IMR-90 (cell line): ENCODE results near the gene FAM234A. TPM values are rescaled to one million over a fixed set of nuclear protein-coding genes. Genes with fewer than 3 reads are reported as not detected.

ENCODE experiments used
- ATAC-seq: fragments of 200-7000 bp; cut with Tn5 transposase; 2 replicates; pipeline ENCODE4 v1.9.1; 2020; ENCODE audit warnings: low read depth, mild to moderate bottlenecking, moderate library complexity
- BruUV-seq: library from RNA; stranded (reverse); fragments of 400-500 nt; replicated peaks from 2 replicates; lab custom pipeline; 2021; lab: Mats Ljungman, UMichigan
- CTCF ChIA-PET: fragments of 300-600 bp; formaldehyde crosslinking; extraction: SDS; loops from one replicate; lab custom pipeline; 2021; ENCODE audit warnings: antibody characterized with exemption; lab: Yijun Ruan, JAX
- POLR2A ChIA-PET: fragments of 300-600 bp; sonication (Branson Sonifier 250); formaldehyde crosslinking; loops from one replicate; lab custom pipeline; 2022; ENCODE audit warnings: antibody characterized with exemption; ENCODE audit not compliant: unreplicated experiment; lab: Charles Lee
- DNase-seq: peaks from one replicate; pipeline ENCODE4 v3.0.0; 2013
- H2AFZ ChIP-seq: replicated peaks from 2 replicates; pipeline ENCODE3; 2013; ENCODE audit warnings: low read length, mild to moderate bottlenecking; ENCODE audit not compliant: poor library complexity
- H2AK5ac ChIP-seq: 2 replicates; pipeline ENCODE4 v1.6.1; 2013; ENCODE audit warnings: low read depth, low read length, inconsistent platforms
- H2AK9ac ChIP-seq: replicated peaks from 2 replicates; pipeline ENCODE3; 2013; ENCODE audit warnings: mild to moderate bottlenecking, low read depth, low read length, moderate library complexity; ENCODE audit not compliant: poor library complexity
- H2BK120ac ChIP-seq: 2 replicates; pipeline ENCODE4 v1.6.1; 2013; ENCODE audit warnings: low read depth, low read length, inconsistent platforms
- H2BK15ac ChIP-seq: 3 replicates; pipeline ENCODE4 v1.6.1; 2013; ENCODE audit warnings: low read depth, low read length, inconsistent platforms
- H2BK20ac ChIP-seq: 2 replicates; pipeline ENCODE4 v1.6.1; 2013; ENCODE audit warnings: low read depth, mild to moderate bottlenecking, inconsistent platforms, low read length, moderate library complexity
- H2BK5ac ChIP-seq: 2 replicates; pipeline ENCODE4 v1.6.1; 2013; ENCODE audit warnings: mild to moderate bottlenecking, low read depth, low read length, inconsistent platforms; ENCODE audit not compliant: poor library complexity, severe bottlenecking
- H3K14ac ChIP-seq: replicated peaks from 2 replicates; pipeline ENCODE4 v1.6.1; 2013; ENCODE audit warnings: low read depth, low read length, inconsistent platforms
- H3K18ac ChIP-seq: 2 replicates; pipeline ENCODE4 v1.6.1; 2013; ENCODE audit warnings: low read depth, low read length, control low read depth
- H3K23ac ChIP-seq: 2 replicates; pipeline ENCODE4 v1.6.1; 2013; ENCODE audit warnings: low read depth, low read length, inconsistent platforms
- H3K27ac ChIP-seq: 2 replicates; pipeline ENCODE4 v1.5.1; 2013; ENCODE audit warnings: mild to moderate bottlenecking, control low read depth, low read length; ENCODE audit not compliant: insufficient read depth
- H3K27me3 ChIP-seq: 2 replicates; pipeline ENCODE4 v1.6.1; 2013; ENCODE audit warnings: low read length; ENCODE audit not compliant: control insufficient read depth, insufficient read depth
- H3K36me3 ChIP-seq: 2 replicates; pipeline ENCODE4 v1.6.1; 2013; ENCODE audit warnings: low read length, mixed read lengths; ENCODE audit not compliant: control insufficient read depth, insufficient read depth
- H3K4ac ChIP-seq: 2 replicates; pipeline ENCODE4 v1.6.1; 2013; ENCODE audit warnings: low read depth, low read length, inconsistent platforms
- H3K4me1 ChIP-seq: 2 replicates; pipeline ENCODE4 v1.6.1; 2013; ENCODE audit warnings: low read length, mixed read lengths; ENCODE audit not compliant: control insufficient read depth, insufficient read depth
- H3K4me2 ChIP-seq: 2 replicates; pipeline ENCODE4 v1.6.1; 2013; ENCODE audit warnings: low read depth, mild to moderate bottlenecking, control low read depth, low read length, moderate library complexity
- H3K4me3 ChIP-seq: 2 replicates; pipeline ENCODE4 v1.5.1; 2013; ENCODE audit warnings: low read depth, mild to moderate bottlenecking, control low read depth, low read length, moderate library complexity; ENCODE audit not compliant: insufficient read depth
- H3K56ac ChIP-seq: 2 replicates; pipeline ENCODE4 v1.6.1; 2013; ENCODE audit warnings: low read length, inconsistent platforms; ENCODE audit not compliant: insufficient read depth; ENCODE audit errors: extremely low read depth
- H3K79me1 ChIP-seq, 2 experiments: 2 replicates each; pipeline ENCODE4 v1.6.1; 2013; ENCODE audit warnings: low read length in 2 of 2, inconsistent platforms in 1 of 2, low read depth in 1 of 2
- H3K9ac ChIP-seq: 2 replicates; pipeline ENCODE4 v1.6.1; 2013; ENCODE audit warnings: low read depth, low read length, control low read depth
- H3K9me1 ChIP-seq: 2 replicates; pipeline ENCODE4 v1.6.1; 2013; ENCODE audit warnings: low read length, inconsistent platforms; ENCODE audit not compliant: insufficient read depth
- H3K9me3 ChIP-seq: 2 replicates; pipeline ENCODE4 v1.6.1; 2013; ENCODE audit warnings: low read length; ENCODE audit not compliant: control insufficient read depth, insufficient read depth
- H4K20me1 ChIP-seq: 2 replicates; pipeline ENCODE4 v1.6.1; 2013; ENCODE audit warnings: low read length, inconsistent platforms; ENCODE audit not compliant: insufficient read depth
- H4K5ac ChIP-seq: 2 replicates; pipeline ENCODE4 v1.6.1; 2013; ENCODE audit warnings: mild to moderate bottlenecking, low read depth, low read length, control low read depth
- H4K8ac ChIP-seq, 2 experiments: 2 replicates each; pipeline ENCODE4 v1.6.1; 2013; ENCODE audit warnings: low read depth in 2 of 2, low read length in 2 of 2, control low read depth in 1 of 2, inconsistent platforms in 1 of 2
- H4K91ac ChIP-seq: 2 replicates; pipeline ENCODE4 v1.6.1; 2013; ENCODE audit warnings: low read depth, low read length, inconsistent platforms; ENCODE audit not compliant: insufficient read depth
- CHD1 ChIP-seq: IDR thresholded peaks from 2 replicates; pipeline ENCODE4 v1.6.1; 2012; ENCODE audit warnings: low read depth, low read length, improper control_type of control experiment
- POLR2A ChIP-seq: IDR thresholded peaks from 2 replicates; pipeline ENCODE4 v1.6.1; 2012; ENCODE audit warnings: mild to moderate bottlenecking, low read depth, low read length
- WGBS, 2 experiments: methylation state at CpG; one replicate each; pipeline versions ENCODE4 v1.1.5 to v1.1.7; 2013; ENCODE audit warnings: missing lambda C conversion rate in 2 of 2; ENCODE audit not compliant: insufficient read length in 1 of 2; ENCODE audit errors: extremely low coverage in 2 of 2; 5-methylcytosine and 5-hydroxymethylcytosine counted together
- dilution Hi-C: fragments of 300-500 bp; cut with HindIII; formaldehyde crosslinking; loops from one replicate; pipeline ENCODE4 v1.14.3; 2018; ENCODE audit warnings: low sequenced_read_pairs; ENCODE audit not compliant: unreplicated experiment
- in situ Hi-C: fragments of 300-500 bp; cut with MboI; formaldehyde crosslinking; loops from 3 replicates; pipeline ENCODE4 v1.14.3; 2019; ENCODE audit warnings: low sequenced_read_pairs, inconsistent platforms, mixed read lengths
- intact Hi-C: fragments of 100-400 bp; cut with micrococcal nuclease; formaldehyde crosslinking; loops from 2 replicates; pipeline ENCODE4 v1.10.0; 2022
- polyA plus RNA-seq, 3 experiments: library from polyadenylated mRNA; depleted of rRNA; stranded (reverse); fragments of >200 nt; gene quantifications; 2 replicates each; pipeline ENCODE4 v1.2.3, GENCODE V29; 2012; ENCODE audit warnings: low replicate concordance in 1 of 3
- total RNA-seq: library from RNA; depleted of rRNA; stranded (reverse); fragments of >200 nt; gene quantifications from 2 replicates; pipeline ENCODE4 v1.2.3, GENCODE V29; 2012

The FAM234A gene
- total and polyA plus RNA-seq, 2 of the 4 experiments (the other 2 are of a cell fraction) = 30.3 to 64.2 TPM

GRCh38 chr16:263944-264343 is 29.3 kb downstream of the FAM234A start:
- H2BK20ac ChIP-seq = no peak overlapping the region
- peak overlapping the region; percentile 29 for H2AFZ ChIP-seq
- TF ChIP-seq CHD1 = no peak
- TF ChIP-seq POLR2A = no peak
- peaks cover 38% of the 10 kb centered on the region for H3K36me3 ChIP-seq
- no peak overlapping the region for H3K18ac ChIP-seq
- DNase-seq (no peak), ATAC-seq (no peak)
- no peak overlapping the region for H3K4me3 ChIP-seq
- no peak overlapping the region for H3K56ac ChIP-seq
- no peak overlapping the region for H3K23ac ChIP-seq
- H3K9ac ChIP-seq = no peak overlapping the region
- dilution Hi-C loops = no loop called here
- no peak overlapping the region for H3K27ac ChIP-seq
- peaks cover 3% of the 10 kb centered on the region for H3K9me1 ChIP-seq
- H4K20me1 ChIP-seq = no peaks in the 10 kb centered on the region
- H3K9me3 ChIP-seq = no peaks in the 10 kb centered on the region
- no peak overlapping the region for H3K14ac ChIP-seq
- 92% methylated on average over 16 of the region's 17 CpGs; no CpG with 5 or more reads in 1 of the 2 experiments for WGBS, 2 experiments
- no peaks in the 10 kb centered on the region for H3K4me1 ChIP-seq
- no peak overlapping the region for H3K4me2 ChIP-seq
- no peak overlapping the region for H2BK120ac ChIP-seq
- no peak overlapping the region for H2BK15ac ChIP-seq
- POLR2A ChIA-PET = no interaction called here
- H3K4ac ChIP-seq = no peak overlapping the region
- H4K91ac ChIP-seq = no peak overlapping the region
- H3K27me3 ChIP-seq = no peaks in the 10 kb centered on the region
- BruUV-seq = no TSS peak
- H3K79me1 ChIP-seq = no peaks in the 10 kb centered on the region
- no peak overlapping the region for H4K8ac ChIP-seq
- in situ Hi-C loops = no loop called here
- no peak overlapping the region for H2AK9ac ChIP-seq
- H4K5ac ChIP-seq = no peak overlapping the region
- H2AK5ac ChIP-seq = no peak overlapping the region
- CTCF ChIA-PET = no interaction called here
- intact Hi-C loops = no loop called here
- H2BK5ac ChIP-seq = no peak overlapping the region
